GM12878 (cell line): ENCODE measurements around the gene OR2AT4. TPM values are rescaled to one million over a fixed set of nuclear protein-coding genes. Genes with fewer than 3 reads are reported as not detected.

Experiments
- ATAC-seq: fragments of 200-7000 bp; cut with Tn5 transposase; 3 replicates; pipeline ENCODE4 v1.9.1; 2020; ENCODE audit warnings: mild to moderate bottlenecking, moderate library complexity
- BruUV-seq: library from RNA; stranded (reverse); fragments of 400-500 nt; replicated peaks from 2 replicates; lab custom pipeline; 2021; lab: Mats Ljungman, UMichigan
- CTCF ChIA-PET: fragments of 300-600 bp; sonication (Branson Sonifier 250); formaldehyde crosslinking; extraction: SDS; loops from one replicate; lab custom pipeline; 2021; ENCODE audit warnings: inconsistent platforms; lab: Yijun Ruan, JAX
- POLR2A ChIA-PET: fragments of 350-600 bp; formaldehyde crosslinking; extraction: SDS; loops from one replicate; lab custom pipeline; 2021; ENCODE audit warnings: inconsistent platforms; lab: Charles Lee
- RAD21 ChIA-PET: fragments of 300-600 bp; sonication (Branson Sonifier 250); formaldehyde crosslinking; loops from one replicate; lab custom pipeline; 2023; ENCODE audit warnings: antibody characterized with exemption; ENCODE audit not compliant: unreplicated experiment; lab: Charles Lee
- SMC1A ChIA-PET: fragments of 300-600 bp; sonication (Branson Sonifier 250); formaldehyde crosslinking; loops from one replicate; lab custom pipeline; 2023; ENCODE audit not compliant: unreplicated experiment, uncharacterized antibody; lab: Charles Lee
- DNase-seq: peaks from one replicate; pipeline ENCODE4 v3.0.0-alpha.2; 2011; ENCODE audit warnings: low read depth, low spot score
- FAIRE-seq: peaks from 3 replicates; lab custom pipeline; 2011; peaks lifted over from hg19 to GRCh38; lab: Jason Lieb, UNC
- H2AFZ ChIP-seq: 2 replicates; pipeline ENCODE4 v1.6.0; 2011; ENCODE audit warnings: low read depth, low read length, control low read depth; ENCODE audit not compliant: control insufficient read depth
- H3K27ac ChIP-seq: 2 replicates; pipeline ENCODE4 v1.5.1; 2011; ENCODE audit warnings: control low read depth; ENCODE audit not compliant: control insufficient read depth, insufficient read depth
- H3K27me3 ChIP-seq, 2 experiments: replicated peaks in 1 of 2; 2 replicates each; pipeline versions ENCODE4 v1.6.0 to v1.6.1; 2011; ENCODE audit warnings: low read length in 1 of 2; ENCODE audit not compliant: control insufficient read depth in 2 of 2, insufficient read depth in 2 of 2
- H3K36me3 ChIP-seq, 2 experiments: 2 replicates each; pipeline ENCODE4 v1.5.1; 2011; ENCODE audit warnings: low read length in 1 of 2; ENCODE audit not compliant: control insufficient read depth in 2 of 2, insufficient read depth in 2 of 2
- H3K4me1 ChIP-seq: 2 replicates; pipeline ENCODE4 v1.6.1; 2011; ENCODE audit warnings: mild to moderate bottlenecking, low read length, moderate library complexity, mixed read lengths; ENCODE audit not compliant: control insufficient read depth, insufficient read depth
- H3K4me2 ChIP-seq: 2 replicates; pipeline ENCODE4 v1.6.0; 2011; ENCODE audit warnings: control low read depth; ENCODE audit not compliant: control insufficient read depth, insufficient read depth
- H3K4me3 ChIP-seq: fragments of 200-600 bp; sonication (generic); 2 replicates; pipeline ENCODE4 v1.5.1; 2016
- H3K79me2 ChIP-seq: 2 replicates; pipeline ENCODE4 v1.6.0; 2011; ENCODE audit warnings: low read length; ENCODE audit not compliant: control insufficient read depth, insufficient read depth
- H3K9ac ChIP-seq: 2 replicates; pipeline ENCODE4 v1.8.0; 2011; ENCODE audit warnings: low read length, control low read depth, mixed read lengths; ENCODE audit not compliant: control insufficient read depth, insufficient read depth
- H3K9me3 ChIP-seq: replicated peaks from 3 replicates; pipeline ENCODE4 v1.5.1; 2011; ENCODE audit warnings: mild to moderate bottlenecking, low read length; ENCODE audit not compliant: control insufficient read depth, insufficient read depth
- H4K20me1 ChIP-seq: 2 replicates; pipeline ENCODE4 v1.6.0; 2011; ENCODE audit not compliant: control insufficient read depth, insufficient read depth
- BCL11A ChIP-seq: IDR thresholded peaks from 2 replicates; pipeline ENCODE4 v1.6.1; 2011; ENCODE audit warnings: low read depth, low read length
- CHD1 ChIP-seq: IDR thresholded peaks from 2 replicates; pipeline ENCODE4 v1.6.1; 2012; ENCODE audit warnings: low read depth, low read length, improper control_type of control experiment
- CREB1 ChIP-seq: IDR thresholded peaks from 2 replicates; pipeline ENCODE4 v1.6.1; 2012; ENCODE audit warnings: low read depth, mild to moderate bottlenecking, inconsistent platforms
- HDAC2 ChIP-seq: fragments of 200-600 bp; sonication (generic); IDR thresholded peaks from 2 replicates; pipeline ENCODE4 v1.6.1; 2017
- IKZF1 ChIP-seq: fragments of 450-650 bp; conservative IDR thresholded peaks from 2 replicates; pipeline ENCODE4 v1.6.1; 2017; ENCODE audit warnings: antibody characterized with exemption, mild to moderate bottlenecking
- KAT2A ChIP-seq: conservative IDR thresholded peaks from 2 replicates; pipeline ENCODE4 v1.6.1; 2011; ENCODE audit warnings: low read depth, low read length; ENCODE audit not compliant: control insufficient read depth
- PAX8 ChIP-seq: fragments of 450-650 bp; IDR thresholded peaks from 2 replicates; pipeline ENCODE4 v1.6.1; 2017; ENCODE audit warnings: mild to moderate bottlenecking, moderate library complexity
- TARDBP ChIP-seq: IDR thresholded peaks from 2 replicates; pipeline ENCODE4 v1.6.1; 2016; ENCODE audit warnings: borderline replicate concordance
- ZNF217 ChIP-seq: fragments of 450-650 bp; IDR thresholded peaks from 2 replicates; pipeline ENCODE4 v1.6.1; 2017; ENCODE audit warnings: antibody characterized with exemption, mild to moderate bottlenecking
- ZNF622 ChIP-seq: fragments of 450-650 bp; IDR thresholded peaks from 2 replicates; pipeline ENCODE4 v1.6.1; 2017; ENCODE audit warnings: mild to moderate bottlenecking, inconsistent platforms
- in situ Hi-C: fragments of 300-500 bp; cut with MboI; formaldehyde crosslinking; loops from 9 replicates; pipeline ENCODE4 v1.14.3; 2018; ENCODE audit warnings: mixed read lengths
- intact Hi-C: fragments of 100-400 bp; cut with micrococcal nuclease; formaldehyde crosslinking; loops from one replicate; pipeline ENCODE4 v1.14.2; 2022; ENCODE audit not compliant: unreplicated experiment
- polyA plus RNA-seq, 11 experiments: library from polyadenylated mRNA; depleted of rRNA in 4 of 11; unstranded in 6 of 11; stranded (reverse) in 5 of 11; fragments of >200 nt; fragmentation: Nextera tagmentation in 4 of 11; fragmentation: Illumina TruSeq in 1 of 11; extraction: Ambion mirVana in 4 of 11; extraction: Trizol in 1 of 11; gene quantifications; 1 replicate in 1 of 11; 2 replicates in 10 of 11; pipeline versions ENCODE4 v1.2.1 to v1.2.3, GENCODE V29; 2011 to 2016; ENCODE audit warnings: inconsistent platforms in 2 of 11, missing spikeins in 2 of 11, low read depth in 1 of 11
- total RNA-seq, 4 experiments: library from RNA; depleted of rRNA in 3 of 4; stranded (reverse); fragments of >200 nt in 3 of 4; fragmentation: Illumina TruSeq in 1 of 4; extraction: Trizol in 1 of 4; gene quantifications; 2 replicates each; pipeline versions ENCODE4 v1.2.1 to v1.2.3, GENCODE V29; 2013 to 2021
- TF ChIP-seq, protein P1 (sequence below): fragments of 450-650 bp; IDR thresholded peaks from 2 replicates; pipeline ENCODE4 v1.6.1; 2018; ENCODE audit warnings: mild to moderate bottlenecking, low read depth, moderate library complexity; ENCODE audit not compliant: partially characterized antibody

The OR2AT4 gene
- total and polyA plus RNA-seq, 10 of the 15 experiments (the other 5 are each of a cell fraction or from before 2014, with no cell fraction given): 0.01 TPM; not detected in 9

DNA sequence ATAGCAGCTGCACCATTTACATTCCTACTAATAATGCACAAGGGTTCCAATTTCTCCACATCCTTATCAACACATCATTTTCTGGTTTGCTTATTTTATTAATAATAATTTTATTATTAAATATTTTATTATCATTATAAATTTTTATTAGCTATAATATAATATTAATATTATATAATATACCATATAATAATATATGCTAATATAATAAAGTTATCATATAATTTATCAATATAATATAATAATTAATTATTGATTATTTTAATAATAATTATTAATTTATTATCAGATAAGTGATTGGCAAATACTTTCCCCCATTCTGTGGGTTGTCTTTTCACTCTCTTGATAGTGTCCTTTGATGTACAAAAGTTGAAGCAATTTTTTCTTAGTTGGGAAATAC, 27.7 kb downstream of the OR2AT4 start:
- no peak overlapping the region for H3K4me2 ChIP-seq
- no peak overlapping the region for H3K27ac ChIP-seq
- H3K79me2 ChIP-seq: no peaks in the 10 kb centered on the region
- in situ Hi-C loops: no loop called here
- H3K9me3 ChIP-seq: no peaks in the 10 kb centered on the region; the same call in 2 of the 3 replicates
- H3K4me3 ChIP-seq: no peak overlapping the region
- no peaks in the 10 kb centered on the region for H4K20me1 ChIP-seq
- no peaks in the 10 kb centered on the region for H3K27me3 ChIP-seq
- H3K36me3 ChIP-seq: no peaks in the 10 kb centered on the region
- H2AFZ ChIP-seq: no peak overlapping the region
- TF ChIP-seq CHD1 (no peak), CREB1 (no peak), IKZF1 (no peak), PAX8 (no peak), KAT2A (no peak), TARDBP (no peak), ZNF622 (no peak), HDAC2 (no peak), BCL11A (no peak), ZNF217 (no peak)
- TF ChIP-seq, protein P1, sequence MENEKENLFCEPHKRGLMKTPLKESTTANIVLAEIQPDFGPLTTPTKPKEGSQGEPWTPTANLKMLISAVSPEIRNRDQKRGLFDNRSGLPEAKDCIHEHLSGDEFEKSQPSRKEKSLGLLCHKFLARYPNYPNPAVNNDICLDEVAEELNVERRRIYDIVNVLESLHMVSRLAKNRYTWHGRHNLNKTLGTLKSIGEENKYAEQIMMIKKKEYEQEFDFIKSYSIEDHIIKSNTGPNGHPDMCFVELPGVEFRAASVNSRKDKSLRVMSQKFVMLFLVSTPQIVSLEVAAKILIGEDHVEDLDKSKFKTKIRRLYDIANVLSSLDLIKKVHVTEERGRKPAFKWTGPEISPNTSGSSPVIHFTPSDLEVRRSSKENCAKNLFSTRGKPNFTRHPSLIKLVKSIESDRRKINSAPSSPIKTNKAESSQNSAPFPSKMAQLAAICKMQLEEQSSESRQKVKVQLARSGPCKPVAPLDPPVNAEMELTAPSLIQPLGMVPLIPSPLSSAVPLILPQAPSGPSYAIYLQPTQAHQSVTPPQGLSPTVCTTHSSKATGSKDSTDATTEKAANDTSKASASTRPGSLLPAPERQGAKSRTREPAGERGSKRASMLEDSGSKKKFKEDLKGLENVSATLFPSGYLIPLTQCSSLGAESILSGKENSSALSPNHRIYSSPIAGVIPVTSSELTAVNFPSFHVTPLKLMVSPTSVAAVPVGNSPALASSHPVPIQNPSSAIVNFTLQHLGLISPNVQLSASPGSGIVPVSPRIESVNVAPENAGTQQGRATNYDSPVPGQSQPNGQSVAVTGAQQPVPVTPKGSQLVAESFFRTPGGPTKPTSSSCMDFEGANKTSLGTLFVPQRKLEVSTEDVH: no peak
- no TSS peak for BruUV-seq
- intact Hi-C loops: no loop called here
- RAD21 ChIA-PET: interaction anchor here (0.9 to 2.3 kb wide), 2 partner anchors 20 to 33 kb away, joined by 3 to 6 read pairs; no protein-coding TSS in a partner anchor
- CTCF ChIA-PET: interaction anchor here (1.0 to 2.2 kb wide), 6 partner anchors 38 to 202 kb away, joined by 3 to 10 read pairs (median 4); no protein-coding TSS in a partner anchor
- peaks cover 8% of the 10 kb centered on the region for H3K4me1 ChIP-seq
- FAIRE-seq (no peak), DNase-seq (no peak), ATAC-seq (peak; percentile 48; the same call in 1 of the 3 replicates)
- SMC1A ChIA-PET: interaction anchor here (1.6 to 2.4 kb wide), 4 partner anchors 15 to 72 kb away, joined by 4 to 10 read pairs (median 6); no protein-coding TSS in a partner anchor
- no peak overlapping the region for H3K9ac ChIP-seq
- POLR2A ChIA-PET: interaction anchor here (0.6 to 0.8 kb wide), 2 partner anchors 32 to 442 kb away, joined by 3 read pairs; no protein-coding TSS in a partner anchor
